GM18909 (cell line): ENCODE data around the gene LYRM7.
"Not testable (repeated sequence)": the region's sequence is repeated elsewhere in the genome, so short reads cannot be mapped to it uniquely, and the experiment has no call there.

Experiments
- ATAC-seq: cut with Tn5 transposase; IDR thresholded peaks from one replicate; pipeline ENCODE4 v1.9.1; 2021; ENCODE audit warnings: mild to moderate bottlenecking; ENCODE audit not compliant: unreplicated experiment, poor library complexity

The LYRM7 gene

GRCh38 chr5:131171276-131171810 lies 599 bp downstream of the LYRM7 start:
- ATAC-seq: no peak

- ATAC-seq: no peak
Measured at GRCh38 chr5:131180407-131180806, 9.7 kb downstream of the LYRM7 start.

- ATAC-seq: no peak
Measured at GRCh38 chr5:131182839-131183238, 12.1 kb downstream of the LYRM7 start.

DNA sequence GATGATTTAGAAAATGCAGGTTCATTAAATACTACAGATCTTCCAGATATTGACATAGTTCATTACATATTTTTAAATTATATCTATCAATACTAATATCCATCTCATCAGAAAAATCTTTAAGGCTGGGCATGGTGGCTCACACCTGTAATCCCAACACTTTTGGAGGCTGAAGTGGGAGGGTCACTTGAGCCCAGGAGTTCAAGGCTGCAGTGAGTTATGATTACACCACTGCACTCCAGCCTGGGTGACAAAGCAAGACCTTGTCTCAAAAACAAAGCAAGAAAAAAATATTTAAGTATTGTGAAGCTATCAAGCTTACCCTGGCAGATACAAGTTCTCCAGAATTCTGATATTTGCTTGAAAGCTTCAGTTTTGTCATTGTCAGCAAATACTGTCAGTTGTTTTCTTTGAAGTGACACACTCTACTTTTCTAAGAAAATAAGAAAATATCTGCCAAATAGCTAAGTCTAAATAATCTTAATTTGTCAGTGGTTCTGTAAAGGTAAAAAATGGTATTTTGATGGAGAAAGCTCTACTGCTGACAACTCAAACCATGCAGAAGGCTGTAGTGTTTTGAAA lies 14.9 kb downstream of the LYRM7 start:
- ATAC-seq: no peak

DNA sequence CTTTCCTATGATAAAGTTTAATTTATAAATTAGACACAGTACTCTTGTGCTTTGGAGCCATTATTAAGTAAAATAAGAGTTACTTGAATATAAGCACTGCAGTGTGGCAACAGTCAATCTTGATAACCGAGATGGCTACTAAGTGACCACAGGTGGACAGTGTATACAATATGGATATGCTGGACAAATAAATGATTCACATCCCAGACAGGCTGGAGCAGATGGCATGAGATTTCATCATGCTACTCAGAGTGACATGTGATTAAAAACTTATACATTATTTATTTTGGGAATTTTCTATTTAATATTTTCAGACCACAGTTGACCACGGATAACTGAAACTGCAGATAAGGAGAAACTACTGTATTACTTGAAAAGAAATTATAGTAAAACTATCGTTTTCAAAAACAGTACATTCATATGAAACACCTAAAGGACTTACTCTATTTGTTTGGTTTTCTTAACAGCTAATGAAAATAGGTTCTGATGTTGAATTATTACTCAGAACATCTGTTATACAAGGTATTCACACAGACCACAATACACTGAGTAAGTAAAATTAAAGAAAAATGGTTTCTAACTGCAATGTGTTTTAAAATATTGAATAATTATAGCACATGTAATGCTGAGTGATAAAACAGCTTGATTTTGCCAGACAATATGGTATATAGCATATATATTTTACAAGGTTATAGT lies 16.0 kb downstream of the LYRM7 start:
- ATAC-seq: no peak

GRCh38 chr5:131193106-131193505 lies 22.4 kb downstream of the LYRM7 start:
- ATAC-seq: no peak

DNA sequence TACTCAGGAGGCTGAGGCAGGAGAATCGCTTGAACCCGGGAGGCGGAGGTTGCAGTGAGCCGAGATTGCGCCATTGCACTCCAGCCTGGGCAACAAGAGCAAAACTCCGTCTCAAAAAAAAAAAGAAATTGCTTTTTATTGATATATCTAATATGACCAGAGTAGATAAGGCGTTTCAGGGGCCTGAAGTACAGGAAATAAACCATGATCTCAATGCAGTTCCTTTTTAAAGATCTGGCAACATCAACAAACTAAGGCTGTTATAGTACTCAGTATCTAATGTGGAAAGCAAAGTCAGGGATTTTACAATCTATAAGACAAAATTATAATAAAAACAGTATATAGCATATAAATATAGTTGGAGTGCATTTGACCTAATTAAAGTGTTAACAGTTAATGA lies 23.2 kb downstream of the LYRM7 start:
- not testable (repeated sequence) for ATAC-seq

DNA sequence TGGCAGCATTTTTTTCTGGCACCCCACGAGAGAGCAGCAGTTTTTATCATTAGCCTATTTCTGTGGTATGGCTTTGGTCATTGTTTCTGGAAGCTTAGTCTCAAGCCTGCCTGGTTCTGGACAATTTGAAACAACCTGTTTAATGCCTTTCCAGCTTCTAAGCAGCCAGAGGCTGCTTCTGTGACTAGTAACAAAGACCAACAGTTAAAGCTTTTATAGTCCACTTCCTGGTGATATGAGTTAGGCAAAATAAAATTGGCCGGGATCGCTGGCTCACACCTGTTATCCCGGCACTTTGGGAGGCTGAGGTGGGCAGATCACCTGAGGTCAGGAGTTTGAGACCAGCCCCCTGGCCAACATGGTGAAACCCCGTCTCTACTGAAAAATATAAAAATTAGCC lies 24.0 kb downstream of the LYRM7 start:
- ATAC-seq: no peak

GRCh38 chr5:131195696-131196095 lies 25.0 kb downstream of the LYRM7 start:
- ATAC-seq: no peak

DNA sequence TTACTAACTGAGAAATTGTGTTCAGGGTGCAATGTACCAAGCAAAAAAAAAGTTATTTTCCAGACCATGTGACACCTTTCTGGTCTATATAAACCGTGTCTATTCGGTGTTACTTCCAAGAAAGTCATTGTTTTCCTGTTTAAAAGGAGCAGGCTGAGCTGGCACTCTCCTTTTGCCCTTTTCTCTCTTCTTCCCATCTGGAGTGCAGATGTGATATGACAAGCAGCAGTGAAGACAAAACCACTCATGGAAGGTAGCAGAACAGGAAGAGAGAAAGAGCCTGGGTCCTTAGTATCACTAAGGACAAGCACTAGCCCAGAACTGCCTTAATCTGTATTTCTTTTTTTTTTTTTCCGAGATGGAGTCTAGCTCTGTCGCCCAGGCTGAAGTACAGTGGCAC lies 25.6 kb downstream of the LYRM7 start:
- no peak for ATAC-seq

DNA sequence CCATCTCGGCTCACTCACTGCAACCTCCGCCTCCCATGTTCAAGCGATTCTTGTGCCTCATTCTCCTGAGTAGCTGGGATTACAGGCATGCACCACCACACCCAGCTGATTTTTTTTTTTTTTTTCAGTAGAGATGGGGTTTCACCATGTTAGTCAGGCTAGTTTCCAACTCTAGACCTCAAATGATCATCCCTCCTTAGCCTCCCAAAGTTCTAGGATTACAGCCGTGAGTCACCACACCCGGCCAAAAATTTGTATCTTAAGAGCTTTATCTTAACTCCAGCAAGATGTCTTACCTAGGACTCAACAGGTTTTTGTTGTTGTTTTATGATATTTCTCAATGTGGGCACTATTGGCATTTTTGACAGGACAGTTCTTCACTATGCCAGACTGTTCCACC lies 27.9 kb downstream of the LYRM7 start:
- no peak for ATAC-seq

DNA sequence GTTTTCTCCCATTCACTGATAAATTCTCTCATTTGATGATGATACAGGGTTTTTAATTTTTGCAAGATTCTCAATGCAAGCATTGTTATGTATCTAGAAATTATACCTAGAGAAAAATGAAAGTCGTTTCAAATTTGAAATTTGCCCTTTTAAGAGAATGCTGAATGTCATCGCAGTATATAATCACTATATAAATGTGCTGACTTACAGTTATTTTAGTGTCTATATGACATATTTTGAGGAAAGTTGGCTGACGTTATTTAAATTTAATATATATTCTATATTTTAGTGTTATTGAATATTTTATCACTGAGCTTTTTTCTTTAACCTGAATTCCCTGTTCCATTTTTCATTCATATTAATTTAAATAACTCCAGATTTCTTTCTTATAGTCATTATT lies 29.8 kb downstream of the LYRM7 start:
- ATAC-seq: no peak

DNA sequence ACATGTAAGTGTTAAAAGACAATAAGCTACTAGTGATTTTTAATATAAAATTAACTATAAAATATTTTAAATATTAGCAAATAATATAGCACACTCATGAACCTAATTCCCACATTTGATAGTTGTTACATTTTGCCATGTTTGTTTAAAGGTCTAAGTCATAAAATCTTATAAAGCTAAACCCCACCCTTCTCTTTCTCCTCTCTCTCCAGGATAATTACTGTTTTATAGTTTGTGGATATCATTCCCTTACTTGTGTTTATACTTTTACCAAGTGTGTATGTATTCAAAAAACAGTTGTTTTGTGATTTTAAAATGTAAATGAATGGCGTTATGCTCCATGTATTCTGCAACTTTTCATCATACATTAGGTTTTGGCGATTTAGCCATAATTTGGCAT lies 34.2 kb downstream of the LYRM7 start:
- ATAC-seq: no peak

DNA sequence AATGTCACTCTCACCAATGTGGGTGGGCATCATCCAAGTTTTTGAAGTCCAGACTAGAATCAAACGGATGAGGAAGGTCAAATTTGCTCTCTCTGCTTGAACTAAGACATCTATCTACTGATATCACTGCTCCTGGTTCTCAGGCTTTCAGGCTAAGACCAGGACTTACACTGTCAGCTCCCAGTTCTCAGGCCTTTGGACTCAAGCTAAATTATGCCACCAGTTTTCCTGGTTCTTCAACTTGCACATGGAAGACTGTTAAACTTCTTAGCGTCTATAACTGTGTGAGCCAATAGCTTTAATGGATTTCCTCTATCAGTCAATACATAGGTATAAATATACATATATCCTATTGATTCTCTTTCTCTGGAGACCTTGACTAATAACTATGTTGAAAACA lies 35.3 kb downstream of the LYRM7 start:
- no peak for ATAC-seq

- ATAC-seq: no peak
Measured at GRCh38 chr5:131206772-131207171, 36.0 kb downstream of the LYRM7 start.

- no peak for ATAC-seq
Measured at GRCh38 chr5:131209175-131209505, 38.4 kb downstream of the LYRM7 start.

- peak; percentile 92 for ATAC-seq
Measured at GRCh38 chr5:131209506-131210150, 38.9 kb downstream of the LYRM7 start.

- ATAC-seq: no peak
Measured at GRCh38 chr5:131210151-131210510, 39.4 kb downstream of the LYRM7 start.

- no peak for ATAC-seq
Measured at GRCh38 chr5:131211669-131212068, 40.9 kb downstream of the LYRM7 start.

GRCh38 chr5:131212471-131213021 lies 41.8 kb downstream of the LYRM7 start:
- no peak for ATAC-seq

GRCh38 chr5:131214609-131215227 lies 44.0 kb downstream of the LYRM7 start:
- no peak for ATAC-seq
